Posterior cingulate gyrus (tissue), 11 donors: ENCODE measurements around the gene CDH18.

Source experiments
- DNase-seq, 10 donors: peaks; one replicate each; pipeline versions ENCODE4 v3.0.0 to v3.0.0-alpha.2; 2020 to 2021; ENCODE audit warnings: mixed read lengths in 3 of 10
- intact Hi-C: fragments of 100-400 bp; cut with DNase I; formaldehyde crosslinking; loops from one replicate; pipeline ENCODE4 v1.15.1; 2023

The CDH18 gene, protein sequence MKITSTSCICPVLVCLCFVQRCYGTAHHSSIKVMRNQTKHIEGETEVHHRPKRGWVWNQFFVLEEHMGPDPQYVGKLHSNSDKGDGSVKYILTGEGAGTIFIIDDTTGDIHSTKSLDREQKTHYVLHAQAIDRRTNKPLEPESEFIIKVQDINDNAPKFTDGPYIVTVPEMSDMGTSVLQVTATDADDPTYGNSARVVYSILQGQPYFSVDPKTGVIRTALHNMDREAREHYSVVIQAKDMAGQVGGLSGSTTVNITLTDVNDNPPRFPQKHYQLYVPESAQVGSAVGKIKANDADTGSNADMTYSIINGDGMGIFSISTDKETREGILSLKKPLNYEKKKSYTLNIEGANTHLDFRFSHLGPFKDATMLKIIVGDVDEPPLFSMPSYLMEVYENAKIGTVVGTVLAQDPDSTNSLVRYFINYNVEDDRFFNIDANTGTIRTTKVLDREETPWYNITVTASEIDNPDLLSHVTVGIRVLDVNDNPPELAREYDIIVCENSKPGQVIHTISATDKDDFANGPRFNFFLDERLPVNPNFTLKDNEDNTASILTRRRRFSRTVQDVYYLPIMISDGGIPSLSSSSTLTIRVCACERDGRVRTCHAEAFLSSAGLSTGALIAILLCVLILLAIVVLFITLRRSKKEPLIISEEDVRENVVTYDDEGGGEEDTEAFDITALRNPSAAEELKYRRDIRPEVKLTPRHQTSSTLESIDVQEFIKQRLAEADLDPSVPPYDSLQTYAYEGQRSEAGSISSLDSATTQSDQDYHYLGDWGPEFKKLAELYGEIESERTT

DNA sequence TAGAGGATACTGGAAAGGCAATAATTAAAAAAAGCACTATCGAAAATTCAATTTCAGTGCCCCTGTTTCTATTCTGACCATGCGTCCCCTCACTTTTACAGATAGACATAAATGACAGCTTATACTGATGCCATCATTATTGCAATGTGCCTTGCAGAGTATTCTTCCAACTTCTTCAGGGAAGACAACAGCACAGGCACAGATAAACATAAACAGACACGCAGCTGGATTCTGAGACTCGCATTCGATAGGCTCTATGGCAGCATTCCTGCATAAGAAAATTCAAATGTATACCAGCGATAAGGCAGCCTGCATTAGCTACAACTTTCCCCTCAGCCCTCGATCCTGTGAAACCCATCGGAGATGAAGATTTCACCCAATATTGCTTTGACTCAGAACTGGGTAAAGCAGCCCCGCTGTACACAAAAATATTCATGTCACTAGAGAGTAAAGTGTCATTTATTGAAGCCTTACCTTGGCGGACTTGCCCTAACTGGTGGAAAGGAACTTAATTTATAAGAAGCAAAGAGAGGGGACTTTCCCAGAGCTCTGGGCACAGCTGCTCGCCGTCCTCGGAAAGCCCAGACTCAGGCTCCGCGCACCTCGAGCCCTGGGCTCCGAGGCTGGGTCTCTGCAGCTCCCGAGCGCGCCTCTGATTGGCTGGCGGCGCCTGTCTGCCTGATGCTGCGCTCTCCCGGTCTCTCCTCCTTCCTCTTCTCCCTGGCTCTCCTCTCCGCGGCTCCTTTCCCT lies at the start of gene CDH18:
TSS of gene CDH18 (minus strand) at position 589 of the 750 bp plus-strand sequence. CDS start 149,214 bp downstream, outside the sequence.
- DNase-seq: peak; percentile 50 to 98 (median 82)
- intact Hi-C loops: no loop called here

DNA sequence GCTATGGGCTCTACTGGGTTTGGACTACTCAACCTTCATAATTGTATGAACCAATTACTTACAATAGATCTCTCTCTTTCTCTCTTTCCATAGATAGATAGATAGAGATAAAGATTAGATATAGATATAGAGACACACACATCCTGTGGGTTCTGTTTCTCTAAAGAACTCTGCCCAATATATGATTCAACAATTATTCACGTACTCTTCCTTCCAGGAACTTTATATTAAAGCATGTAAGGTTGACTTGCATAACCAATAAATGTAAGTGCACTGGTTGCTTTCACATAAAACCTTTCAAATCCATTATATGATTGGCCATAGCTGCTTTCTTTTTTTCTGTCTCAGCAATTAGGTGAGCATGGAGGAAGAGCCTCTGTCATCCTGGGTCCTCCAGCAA lies 46.7 kb upstream of the CDH18 start:
- intact Hi-C loops: no loop called here
- no peak for DNase-seq

DNA sequence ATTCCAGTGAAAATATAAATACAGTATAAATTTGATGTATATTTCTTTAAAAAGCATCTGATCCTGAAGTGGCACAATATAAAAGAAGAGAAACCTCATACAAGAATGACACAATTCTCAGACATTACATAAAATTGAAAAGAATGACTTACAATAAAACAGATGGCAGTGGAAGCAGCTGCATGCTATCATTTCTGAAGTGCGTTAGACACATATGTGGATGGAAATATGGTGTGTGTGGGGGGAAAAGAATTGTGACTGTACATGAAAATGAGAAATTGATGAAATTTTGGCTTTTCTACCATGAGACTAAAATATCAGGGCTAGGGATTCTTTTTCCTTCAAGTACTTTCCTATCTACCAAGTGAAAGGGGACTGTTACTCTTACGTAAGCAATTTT lies 45.9 kb upstream of the CDH18 start:
- intact Hi-C loops: no loop called here
- DNase-seq: no peak

GRCh38 chr5:20032896-20033295 lies 44.9 kb upstream of the CDH18 start:
- no peak for DNase-seq
- intact Hi-C loops: no loop called here

DNA sequence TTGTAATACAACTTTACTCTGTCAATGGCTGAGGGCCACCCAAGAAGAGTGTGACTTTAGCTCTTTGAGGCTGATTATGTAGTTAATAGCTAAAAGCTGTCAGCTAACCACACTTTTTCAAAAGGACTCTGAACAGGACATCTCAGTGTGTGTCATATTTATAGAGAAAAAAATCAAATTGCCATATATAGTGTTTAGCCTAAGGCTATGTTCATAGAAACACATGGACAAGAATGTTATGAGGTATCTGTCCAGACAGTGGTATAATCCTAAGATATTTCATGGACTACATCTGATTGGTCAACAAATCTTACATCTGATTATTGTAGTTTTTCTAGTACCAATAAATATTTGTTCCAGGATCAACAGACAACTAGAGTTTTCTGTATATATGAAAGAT lies 42.1 kb upstream of the CDH18 start:
- DNase-seq: no peak
- intact Hi-C loops: no loop called here

DNA sequence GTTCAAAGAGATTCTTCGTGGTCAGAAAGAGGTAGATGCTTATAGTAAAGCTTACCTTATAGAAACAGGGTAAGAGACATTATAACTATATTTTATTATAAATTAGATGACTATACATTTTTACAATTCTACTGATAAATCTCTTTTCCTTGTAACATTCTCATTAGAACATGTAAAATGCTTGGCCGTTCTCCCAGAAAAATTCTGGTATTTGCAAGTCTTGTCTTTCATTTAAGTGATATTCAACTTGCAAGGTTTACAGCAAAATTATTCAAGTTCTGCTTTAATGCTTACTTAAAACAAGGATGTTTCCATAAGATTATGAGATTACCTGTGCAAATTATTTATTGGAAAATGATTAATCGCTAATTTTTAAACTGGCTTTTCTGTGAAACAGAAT lies 41.3 kb upstream of the CDH18 start:
- DNase-seq: no peak
- intact Hi-C loops: no loop called here

GRCh38 chr5:20028506-20028905 lies 40.5 kb upstream of the CDH18 start:
- intact Hi-C loops: no loop called here
- DNase-seq: no peak

GRCh38 chr5:20023686-20024180 lies 35.7 kb upstream of the CDH18 start:
- intact Hi-C loops: no loop called here
- no peak for DNase-seq

GRCh38 chr5:20020247-20020646 lies 32.2 kb upstream of the CDH18 start:
- DNase-seq: peak in 1 of 10 donors; percentile 27
- intact Hi-C loops: no loop called here

GRCh38 chr5:20017021-20017420 lies 29.0 kb upstream of the CDH18 start:
- intact Hi-C loops: no loop called here
- no peak for DNase-seq

DNA sequence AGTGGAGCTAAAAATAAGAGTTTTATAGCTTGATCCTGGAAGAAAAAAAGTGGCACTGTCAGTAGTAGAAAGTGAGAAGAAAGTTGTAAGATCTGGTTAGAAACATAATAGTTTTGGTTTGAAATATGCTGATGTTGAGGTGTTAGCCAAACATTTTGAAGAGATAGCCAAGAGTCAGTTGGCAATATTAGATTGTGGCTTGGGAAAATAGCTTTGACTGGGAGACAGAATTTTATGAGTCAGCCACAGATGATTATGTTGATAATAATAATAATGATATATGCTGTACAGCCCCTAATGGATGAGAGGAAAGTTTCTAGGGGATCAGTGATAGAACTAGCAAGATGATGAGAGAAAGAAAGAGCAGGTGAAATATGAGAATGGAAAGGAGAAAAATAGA lies 12.4 kb upstream of the CDH18 start:
- no peak for DNase-seq
- intact Hi-C loops: no loop called here

DNA sequence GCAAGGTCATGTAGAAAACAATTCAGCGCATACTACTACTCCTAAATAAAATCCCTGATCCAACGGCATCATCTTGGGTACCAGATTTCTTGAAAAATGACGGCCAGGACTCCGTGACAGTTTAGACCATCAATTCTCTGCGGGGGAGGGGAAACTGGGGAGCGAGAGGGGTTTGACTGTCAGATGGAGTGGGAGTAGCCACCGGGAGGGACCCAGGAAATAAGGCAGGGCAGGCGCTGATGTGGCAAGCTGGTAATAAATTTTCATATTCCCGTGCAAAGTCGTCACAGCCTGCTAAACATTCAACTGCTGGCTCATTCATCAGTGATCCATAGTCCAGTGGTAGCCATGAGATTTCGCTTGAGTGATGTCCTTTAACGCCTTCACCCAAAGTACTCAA lies 457 bp upstream of the CDH18 start:
- peak in 4 of 10 donors; percentile 8 to 78 (median 72) for DNase-seq
- intact Hi-C loops: no loop called here

GRCh38 chr5:19986806-19987205 lies 1.2 kb downstream of the CDH18 start:
- DNase-seq: no peak
- intact Hi-C loops: no loop called here

- no peak for DNase-seq
- intact Hi-C loops: no loop called here
Measured at GRCh38 chr5:19986031-19986619, 1.9 kb downstream of the CDH18 start.

DNA sequence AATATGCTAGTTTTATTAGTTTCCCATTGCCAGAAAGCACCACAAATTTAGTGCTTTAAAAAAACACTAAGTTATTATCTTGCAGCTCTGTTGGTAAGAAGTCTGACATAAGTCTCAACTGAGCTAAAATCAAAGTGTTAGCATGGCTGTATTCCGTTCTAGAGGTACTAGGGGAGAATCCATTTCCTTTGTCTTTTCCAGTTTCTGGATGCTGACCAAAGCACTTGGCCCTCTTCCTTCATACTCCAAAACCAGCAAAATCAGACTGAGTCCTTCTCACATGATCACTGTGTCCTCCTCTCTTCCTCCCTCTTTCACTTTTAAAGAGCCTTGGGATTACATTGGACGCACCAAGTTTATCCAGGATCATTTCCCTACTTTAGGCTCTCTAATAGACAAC lies 9.5 kb downstream of the CDH18 start:
- no peak for DNase-seq
- intact Hi-C loops: no loop called here

DNA sequence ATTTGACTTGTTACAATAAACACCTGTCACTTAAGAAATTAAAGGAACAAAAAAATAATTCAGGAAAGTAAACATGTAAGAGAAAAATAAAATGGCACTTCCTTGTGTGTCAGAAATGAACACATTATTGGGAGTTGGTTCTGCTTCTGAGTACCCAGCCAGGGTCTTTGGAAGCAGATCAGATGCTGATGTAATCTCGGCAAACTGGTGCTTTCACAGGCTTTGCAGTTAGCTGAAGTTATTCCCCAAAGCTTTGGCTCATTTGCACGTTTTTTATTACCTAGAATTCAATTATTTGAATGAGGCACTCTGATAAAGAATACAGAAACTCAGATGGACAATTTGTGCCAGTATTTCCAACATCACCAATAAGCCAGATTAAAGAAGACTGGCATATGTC lies 10.9 kb downstream of the CDH18 start:
- intact Hi-C loops: no loop called here
- no peak for DNase-seq

DNA sequence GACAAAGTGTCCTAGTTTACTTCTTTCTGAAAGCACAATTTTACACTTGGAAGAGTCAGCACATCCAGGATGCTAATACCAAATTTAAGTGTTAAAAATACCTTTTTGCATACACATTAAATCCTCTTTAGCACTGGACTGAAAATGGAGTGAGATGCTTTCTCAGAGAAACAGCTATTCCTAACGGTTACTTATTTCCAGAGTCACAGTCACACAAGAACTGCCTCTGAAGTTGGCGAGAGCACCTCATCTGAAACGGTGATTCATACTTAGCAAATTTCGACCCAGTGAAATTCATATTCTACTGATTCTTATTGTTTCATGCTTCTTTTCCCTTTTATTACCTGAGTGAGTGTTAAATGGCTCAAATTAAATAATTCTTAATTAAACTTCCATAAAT lies 12.2 kb downstream of the CDH18 start:
- DNase-seq: no peak

DNA sequence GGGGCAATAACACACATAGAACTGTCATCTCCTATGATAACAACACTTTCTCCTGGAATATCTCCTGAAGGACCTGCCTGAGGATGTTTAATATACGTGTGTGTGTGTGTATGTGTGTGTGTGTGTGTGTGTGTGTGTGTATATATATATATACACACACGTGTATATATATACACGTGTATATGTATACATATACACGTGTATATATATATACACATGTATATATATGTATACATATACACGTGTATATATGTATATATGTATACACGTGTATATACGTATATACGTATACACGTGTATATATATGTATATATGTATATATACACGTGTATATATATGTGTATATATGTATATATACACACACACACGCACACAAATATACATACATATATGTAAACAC lies 27.5 kb downstream of the CDH18 start:
- intact Hi-C loops: no loop called here
- no peak for DNase-seq

More for the DNA sequence above, 12.2 kb downstream of the CDH18 start:
- intact Hi-C loops: no loop called here

GRCh38 chr5:19959830-19960384 lies 28.1 kb downstream of the CDH18 start:
- no peak for DNase-seq
- intact Hi-C loops: no loop called here

DNA sequence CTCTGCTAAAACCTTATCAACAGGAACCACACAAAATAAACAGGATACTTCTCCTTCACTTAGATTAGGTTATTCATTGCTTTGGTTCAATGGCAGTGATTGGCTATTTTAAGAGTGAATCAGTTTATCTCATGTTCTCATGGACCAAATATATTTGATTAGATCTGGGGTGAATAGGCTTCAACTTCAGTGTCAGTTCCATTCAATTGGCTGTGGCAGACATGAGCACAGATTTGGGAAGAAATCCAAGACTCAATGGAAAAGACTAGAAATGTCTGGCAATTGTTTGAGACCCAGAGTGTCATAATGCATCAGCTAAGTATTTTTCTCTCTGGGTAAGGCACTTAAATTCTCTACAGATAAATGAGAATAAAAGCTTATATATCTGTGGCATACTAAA lies 37.1 kb downstream of the CDH18 start:
- intact Hi-C loops: no loop called here
- no peak for DNase-seq
